ENCODE data around the gene NAA50.

The NAA50 gene

GRCh38 chr3:113719294-113719693 is 26.8 kb downstream of the NAA50 start:
- TF ChIP-seq CTCF (IDR thresholded peaks at IDR 0.05) = no peak

GRCh38 chr3:113717818-113718217 is 28.2 kb downstream of the NAA50 start:
- TF ChIP-seq CTCF (IDR thresholded peaks at IDR 0.05) = no peak

GRCh38 chr3:113717308-113717707 is 28.7 kb downstream of the NAA50 start:
- TF ChIP-seq CTCF (IDR thresholded peaks at IDR 0.05) = no peak

GRCh38 chr3:113714702-113715101 is 31.3 kb downstream of the NAA50 start:
- no peak for TF ChIP-seq CTCF (IDR thresholded peaks at IDR 0.05)

GRCh38 chr3:113712129-113712528 is 33.9 kb downstream of the NAA50 start:
- no peak for TF ChIP-seq CTCF (IDR thresholded peaks at IDR 0.05)

GRCh38 chr3:113707835-113708234 is 38.2 kb downstream of the NAA50 start:
- no peak for TF ChIP-seq CTCF (IDR thresholded peaks at IDR 0.05)

- TF ChIP-seq CTCF (IDR thresholded peaks at IDR 0.05) = no peak
Observed at GRCh38 chr3:113698956-113699355, 47.1 kb downstream of the NAA50 start.

GRCh38 chr3:113698213-113698742 is 47.8 kb downstream of the NAA50 start:
- TF ChIP-seq CTCF (IDR thresholded peaks at IDR 0.05) = no peak

Measured in LNCAP (cell line).